Heart left ventricle (tissue), 13 donors: ENCODE results near the gene CENPX.

ENCODE experiments used
- CTCF ChIP-seq, 12 donors: fragments of 200-600 bp; sonication (generic) in 4 of 12; IDR thresholded peaks; one replicate each; pipeline versions ENCODE4 v1.5.0 to v1.8.0; 2018 to 2022; ENCODE audit warnings: antibody characterized with exemption in 12 of 12, mild to moderate bottlenecking in 5 of 12
- POLR2A ChIP-seq, 2 donors: fragments of 450-650 bp; IDR thresholded peaks; one replicate each; pipeline ENCODE4 v1.6.1; 2017; ENCODE audit warnings: antibody characterized with exemption in 2 of 2, mild to moderate bottlenecking in 2 of 2, moderate library complexity in 2 of 2
- donor health status: ischemic (EF 13 %, LVEDD 7.1; RV severe dilation, severe dysfunction).
- donor health status: DM: no; HTN: yes; CAD: no.
- donor health status: DM: no; HTN: no; CAD: no.
- donor health status: ischemic (EF 25% LVEDD 6.9; RV normal size, moderate dysfunction).
- donor health status: ischemic (EF 25% LVEDD 5.7; RV mildly dilated, moderate dysfunction).
- donor health status: ischemic (EF 35%, LVEDD 5.7; RV mildly dilated, moderate dysfunction).
- donor health status: nonischemic (EF 11% LVEDD 7.7; RV severe dilation, severe dysfunction).
- donor health status: DM: yes; HTN: yes; CAD: no.
- donor health status: PGD.
- donor health status: ischemic (EF 29% LVEDD 5.4; RV normal size, mild dysfunction).
- donor health status: nonischemic (EF 23%, LVEDD 6.1; RV moderate dilation, normal function).

- TF ChIP-seq CTCF (IDR thresholded peaks at IDR 0.05) = no peak
- TF ChIP-seq POLR2A (IDR thresholded peaks at IDR 0.05) = no peak
Measured at GRCh38 chr17:81984773-81985410, 37.8 kb downstream of the CENPX start.
